ENCODE results near the gene C14orf180. TPM values are rescaled to one million over a fixed set of nuclear protein-coding genes. Genes with fewer than 3 reads are reported as not detected.

The C14orf180 gene
- polyA plus RNA-seq, 3 donors = not detected

GRCh38 chr14:104595911-104596450 is 16.4 kb downstream of the C14orf180 start:
- Mint-ChIP-seq H3K4me1 (no peaks in the 10 kb centered on the region), H3K36me3 (no peaks in the 10 kb centered on the region), H3K4me3 (no peak overlapping the region), H3K9me3 (no peaks in the 10 kb centered on the region), H3K27me3 (ENCODE audit: low read depth in 3 of 3) (peaks cover 2 to 7% (median 3%) of the 10 kb centered on the region in 3 donors), H3K27ac (no peak overlapping the region)
- TF ChIP-seq CTCF (IDR thresholded peaks at IDR 0.05) = no peak
- H3K9me3 ChIP-seq (replicated peaks in 1 of 2; ENCODE audit: control insufficient read depth in 1 of 2, insufficient read depth in 1 of 2, low read length in 2 of 2) = no peaks in the 10 kb centered on the region
- no peaks in the 10 kb centered on the region for H3K79me2 ChIP-seq (ENCODE audit: insufficient read depth, low read length)
- no peak overlapping the region for H3K4me2 ChIP-seq (replicated peaks; ENCODE audit: extremely low read depth, low read length, poor library complexity, severe bottlenecking)
- WGBS (ENCODE audit: insufficient coverage) = 88% methylated on average over 6 of the region's 6 CpGs
- no peak overlapping the region for H3K27ac ChIP-seq (ENCODE audit: low read depth in 1 of 2, low read length in 2 of 2)
- no peak overlapping the region for H3K4me3 ChIP-seq (replicated peaks in 1 of 3; ENCODE audit: low read depth in 2 of 3, low read length in 3 of 3)
- H4K20me1 ChIP-seq (ENCODE audit: insufficient read depth, low read length) = no peaks in the 10 kb centered on the region
- intact Hi-C loops (cut with micrococcal nuclease) = no loop called here
- DNase-seq = no peak
- H3K27me3 ChIP-seq (ENCODE audit: control insufficient read depth in 2 of 2, insufficient read depth in 2 of 2, low read length in 2 of 2) = no peaks in the 10 kb centered on the region
- no peak overlapping the region for H2AFZ ChIP-seq (ENCODE audit: insufficient read depth, low read depth, low read length, poor library complexity, severe bottlenecking)
- H3K36me3 ChIP-seq (replicated peaks in 1 of 2; ENCODE audit: control insufficient read depth in 1 of 2, insufficient read depth in 2 of 2, low read length in 2 of 2) = no peaks in the 10 kb centered on the region
- H3K9ac ChIP-seq (ENCODE audit: insufficient read depth, low read length, poor library complexity, severe bottlenecking) = no peak overlapping the region
- H3K4me1 ChIP-seq (ENCODE audit: control insufficient read depth in 1 of 2, insufficient read depth in 2 of 2, low read length in 2 of 2) = no peaks in the 10 kb centered on the region

GRCh38 chr14:104596451-104596918 is 16.9 kb downstream of the C14orf180 start:
- Histone ChIP-seq H3K79me2 (ENCODE audit: insufficient read depth, low read length) (no peaks in the 10 kb centered on the region), H3K36me3 (replicated peaks in 1 of 2; ENCODE audit: control insufficient read depth in 1 of 2, insufficient read depth in 2 of 2, low read length in 2 of 2) (no peaks in the 10 kb centered on the region), H3K4me1 (ENCODE audit: control insufficient read depth in 1 of 2, insufficient read depth in 2 of 2, low read length in 2 of 2) (no peaks in the 10 kb centered on the region), H2AFZ (ENCODE audit: insufficient read depth, low read depth, low read length, poor library complexity, severe bottlenecking) (no peak overlapping the region), H3K4me3 (replicated peaks in 1 of 3; ENCODE audit: low read depth in 2 of 3, low read length in 3 of 3) (no peak overlapping the region), H3K27me3 (ENCODE audit: control insufficient read depth in 2 of 2, insufficient read depth in 2 of 2, low read length in 2 of 2) (no peaks in the 10 kb centered on the region), H3K9ac (ENCODE audit: insufficient read depth, low read length, poor library complexity, severe bottlenecking) (no peak overlapping the region), H4K20me1 (ENCODE audit: insufficient read depth, low read length) (no peaks in the 10 kb centered on the region), H3K9me3 (replicated peaks in 1 of 2; ENCODE audit: control insufficient read depth in 1 of 2, insufficient read depth in 1 of 2, low read length in 2 of 2) (no peaks in the 10 kb centered on the region), H3K4me2 (replicated peaks; ENCODE audit: extremely low read depth, low read length, poor library complexity, severe bottlenecking) (no peak overlapping the region), H3K27ac (ENCODE audit: low read depth in 1 of 2, low read length in 2 of 2) (no peak overlapping the region)
- Mint-ChIP-seq H3K36me3 (no peaks in the 10 kb centered on the region), H3K27ac (no peak overlapping the region), H3K4me3 (no peak overlapping the region), H3K27me3 (ENCODE audit: low read depth in 3 of 3) (peaks cover 2 to 7% (median 3%) of the 10 kb centered on the region in 3 donors), H3K9me3 (no peaks in the 10 kb centered on the region), H3K4me1 (no peaks in the 10 kb centered on the region)
- no peak for DNase-seq
- no peak for TF ChIP-seq CTCF (IDR thresholded peaks at IDR 0.05)
- intact Hi-C loops (cut with micrococcal nuclease) = no loop called here
- 91% methylated on average over 7 of the region's 11 CpGs for WGBS (ENCODE audit: insufficient coverage)

Measured in CD14-positive monocyte (primary cell).